Hepatocyte (in vitro differentiated cells): ENCODE results near the gene GPAM. TPM values are rescaled to one million over a fixed set of nuclear protein-coding genes. Genes with fewer than 3 reads are reported as not detected.

Experiments
- DNase-seq: peaks from one replicate; pipeline ENCODE4 v3.0.0-alpha.2; 2016; ENCODE audit warnings: low spot score
- H2AFZ ChIP-seq: fragments of 200-600 bp; sonication (generic); 2 replicates; pipeline ENCODE4 v1.6.0; 2016; ENCODE audit warnings: antibody characterized with exemption, mild to moderate bottlenecking
- H3K27ac ChIP-seq: fragments of 200-600 bp; sonication (generic); 2 replicates; pipeline ENCODE4 v1.5.1; 2016; ENCODE audit warnings: mild to moderate bottlenecking
- H3K27me3 ChIP-seq: fragments of 200-600 bp; sonication (generic); 2 replicates; pipeline ENCODE4 v1.6.1; 2016
- H3K36me3 ChIP-seq: fragments of 200-600 bp; sonication (generic); replicated peaks from 2 replicates; pipeline ENCODE4 v1.5.1; 2016; ENCODE audit warnings: low read depth; ENCODE audit not compliant: insufficient read depth
- H3K4me1 ChIP-seq: fragments of 200-600 bp; sonication (generic); 2 replicates; pipeline ENCODE4 v1.5.1; 2016; ENCODE audit warnings: mild to moderate bottlenecking, moderate library complexity; ENCODE audit not compliant: insufficient read depth
- H3K4me2 ChIP-seq: fragments of 200-600 bp; sonication (generic); 2 replicates; pipeline ENCODE4 v1.6.0; 2016
- H3K4me3 ChIP-seq: fragments of 200-600 bp; sonication (generic); 2 replicates; pipeline ENCODE4 v1.5.1; 2016; ENCODE audit warnings: mild to moderate bottlenecking
- H3K79me2 ChIP-seq: fragments of 200-600 bp; sonication (generic); 2 replicates; pipeline ENCODE4 v1.6.0; 2017; ENCODE audit warnings: mild to moderate bottlenecking
- H3K9me2 ChIP-seq: fragments of 200-600 bp; sonication (generic); replicated peaks from 2 replicates; pipeline ENCODE4 v1.6.0; 2017; ENCODE audit warnings: mild to moderate bottlenecking; ENCODE audit not compliant: insufficient read depth
- H3K9me3 ChIP-seq: fragments of 200-600 bp; sonication (generic); 2 replicates; pipeline ENCODE4 v1.5.1; 2016; ENCODE audit warnings: low read depth, mild to moderate bottlenecking
- H4K20me1 ChIP-seq: fragments of 200-600 bp; sonication (generic); 2 replicates; pipeline ENCODE4 v1.6.0; 2016; ENCODE audit warnings: mild to moderate bottlenecking; ENCODE audit not compliant: insufficient read depth, poor library complexity, severe bottlenecking
- EZH2 ChIP-seq: fragments of 200-600 bp; sonication (generic); IDR thresholded peaks from 2 replicates; pipeline ENCODE4 v1.6.1; 2016; ENCODE audit warnings: antibody characterized with exemption, mild to moderate bottlenecking, borderline replicate concordance
- EZH2phosphoT487 ChIP-seq: fragments of 200-600 bp; sonication (generic); IDR thresholded peaks from one replicate; pipeline ENCODE4 v1.6.1; 2018; ENCODE audit warnings: antibody characterized with exemption, mild to moderate bottlenecking, low read depth, moderate library complexity; ENCODE audit not compliant: unreplicated experiment, severe bottlenecking
- WGBS: methylation state at CpG from one replicate; pipeline ENCODE4 v1.1.6; 2016; ENCODE audit warnings: low lambda C conversion rate; ENCODE audit errors: missing lambda C conversion rate; 5-methylcytosine and 5-hydroxymethylcytosine counted together
- polyA plus RNA-seq: library from polyadenylated mRNA; unstranded; fragments of >200 nt; fragmentation: Nextera tagmentation; extraction: Ambion mirVana; gene quantifications from 2 replicates; pipeline ENCODE4 v1.2.1, GENCODE V29; 2016
- total RNA-seq: library from RNA; depleted of rRNA; stranded (reverse); fragments of >200 nt; gene quantifications from 2 replicates; pipeline ENCODE4 v1.2.3, GENCODE V29; 2014
- TF ChIP-seq, protein P1 (sequence below): fragments of 200-600 bp; sonication (generic); IDR thresholded peaks from 2 replicates; pipeline ENCODE4 v1.5.1; 2016; ENCODE audit warnings: antibody characterized with exemption, mild to moderate bottlenecking; ENCODE audit not compliant: poor library complexity

Gene GPAM
- total and polyA plus RNA-seq, 2 experiments from 2014 or later, result 7.8 to 49.2 TPM

DNA sequence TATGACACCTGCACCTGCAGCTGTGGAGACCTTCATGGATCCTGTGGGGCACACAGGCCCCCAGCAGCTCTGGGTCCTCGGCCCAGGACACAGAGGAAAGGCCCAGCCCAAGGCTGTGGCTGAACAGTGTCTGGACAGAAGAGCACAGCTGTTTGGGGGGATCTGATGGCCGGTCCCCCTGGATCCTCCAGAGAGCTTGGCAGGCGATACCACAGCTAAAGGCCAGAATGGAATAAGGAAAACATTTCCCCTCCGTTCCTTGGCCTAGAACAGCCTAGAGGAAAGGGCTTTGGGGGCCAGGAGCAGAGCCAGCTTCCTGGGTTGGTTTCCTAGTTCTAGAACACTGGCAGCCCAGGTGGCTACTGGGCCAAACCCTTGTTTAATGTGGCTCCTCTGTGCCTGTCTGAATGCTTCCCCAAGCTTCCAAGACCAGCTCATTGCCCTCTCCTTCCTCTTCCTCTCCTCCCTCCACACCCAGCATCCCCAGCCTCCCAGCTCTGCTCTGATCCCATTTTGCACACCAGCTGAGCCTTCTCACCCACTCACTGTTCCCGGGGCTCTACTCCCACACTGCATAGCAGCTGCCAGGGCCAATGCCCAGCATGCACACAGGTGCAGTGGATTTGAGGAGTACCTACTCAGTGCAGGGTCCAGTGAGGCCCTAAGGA, 46.9 kb downstream of the GPAM start:
- no peak for TF ChIP-seq EZH2
- no peak for TF ChIP-seq EZH2phosphoT487
- TF ChIP-seq, protein P1, sequence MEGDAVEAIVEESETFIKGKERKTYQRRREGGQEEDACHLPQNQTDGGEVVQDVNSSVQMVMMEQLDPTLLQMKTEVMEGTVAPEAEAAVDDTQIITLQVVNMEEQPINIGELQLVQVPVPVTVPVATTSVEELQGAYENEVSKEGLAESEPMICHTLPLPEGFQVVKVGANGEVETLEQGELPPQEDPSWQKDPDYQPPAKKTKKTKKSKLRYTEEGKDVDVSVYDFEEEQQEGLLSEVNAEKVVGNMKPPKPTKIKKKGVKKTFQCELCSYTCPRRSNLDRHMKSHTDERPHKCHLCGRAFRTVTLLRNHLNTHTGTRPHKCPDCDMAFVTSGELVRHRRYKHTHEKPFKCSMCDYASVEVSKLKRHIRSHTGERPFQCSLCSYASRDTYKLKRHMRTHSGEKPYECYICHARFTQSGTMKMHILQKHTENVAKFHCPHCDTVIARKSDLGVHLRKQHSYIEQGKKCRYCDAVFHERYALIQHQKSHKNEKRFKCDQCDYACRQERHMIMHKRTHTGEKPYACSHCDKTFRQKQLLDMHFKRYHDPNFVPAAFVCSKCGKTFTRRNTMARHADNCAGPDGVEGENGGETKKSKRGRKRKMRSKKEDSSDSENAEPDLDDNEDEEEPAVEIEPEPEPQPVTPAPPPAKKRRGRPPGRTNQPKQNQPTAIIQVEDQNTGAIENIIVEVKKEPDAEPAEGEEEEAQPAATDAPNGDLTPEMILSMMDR, result no peak
- Histone ChIP-seq H3K9me2 (no peaks in the 10 kb centered on the region), H4K20me1 (no peaks in the 10 kb centered on the region), H3K36me3 (no peaks in the 10 kb centered on the region), H3K79me2 (no peaks in the 10 kb centered on the region), H3K4me3 (no peak overlapping the region), H3K27ac (no peak overlapping the region), H3K27me3 (no peaks in the 10 kb centered on the region), H3K4me2 (no peak overlapping the region), H3K4me1 (no peaks in the 10 kb centered on the region), H2AFZ (no peak overlapping the region), H3K9me3 (no peaks in the 10 kb centered on the region)
- DNase-seq, result no peak
- 88% methylated on average over 5 of the region's 5 CpGs for WGBS

DNA sequence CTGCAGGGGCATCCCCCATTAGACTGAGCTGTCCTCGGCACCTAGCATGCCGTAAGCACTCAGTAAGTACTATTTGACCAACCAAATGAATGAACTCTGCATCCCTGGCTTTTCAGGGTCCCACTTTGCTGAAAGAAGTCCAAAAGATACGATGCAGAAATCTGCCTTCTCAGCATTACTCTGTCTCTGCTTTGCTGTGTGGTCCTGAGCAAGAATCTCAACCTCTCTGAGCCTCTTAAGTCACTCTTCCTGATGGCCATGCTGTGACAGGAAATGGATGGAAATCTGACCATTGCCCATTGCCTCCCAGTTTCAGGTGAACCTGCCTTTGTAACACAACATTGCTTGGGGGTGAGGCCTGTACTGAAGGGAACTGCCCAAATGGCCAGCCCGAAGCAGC, 48.0 kb downstream of the GPAM start:
- DNase-seq, result no peak
- H3K27me3 ChIP-seq, result no peaks in the 10 kb centered on the region
- WGBS, result 91% methylated on average over 4 of the region's 4 CpGs
- no peaks in the 10 kb centered on the region for H3K79me2 ChIP-seq
- H3K4me1 ChIP-seq, result no peaks in the 10 kb centered on the region
- H3K4me3 ChIP-seq, result no peak overlapping the region
- no peaks in the 10 kb centered on the region for H4K20me1 ChIP-seq
- H3K36me3 ChIP-seq, result no peaks in the 10 kb centered on the region
- no peaks in the 10 kb centered on the region for H3K9me2 ChIP-seq
- no peak overlapping the region for H3K27ac ChIP-seq
- H3K4me2 ChIP-seq, result no peak overlapping the region
- no peaks in the 10 kb centered on the region for H3K9me3 ChIP-seq
- no peak overlapping the region for H2AFZ ChIP-seq
- TF ChIP-seq, protein P1, result no peak
- TF ChIP-seq EZH2phosphoT487 (no peak), EZH2 (no peak)

DNA sequence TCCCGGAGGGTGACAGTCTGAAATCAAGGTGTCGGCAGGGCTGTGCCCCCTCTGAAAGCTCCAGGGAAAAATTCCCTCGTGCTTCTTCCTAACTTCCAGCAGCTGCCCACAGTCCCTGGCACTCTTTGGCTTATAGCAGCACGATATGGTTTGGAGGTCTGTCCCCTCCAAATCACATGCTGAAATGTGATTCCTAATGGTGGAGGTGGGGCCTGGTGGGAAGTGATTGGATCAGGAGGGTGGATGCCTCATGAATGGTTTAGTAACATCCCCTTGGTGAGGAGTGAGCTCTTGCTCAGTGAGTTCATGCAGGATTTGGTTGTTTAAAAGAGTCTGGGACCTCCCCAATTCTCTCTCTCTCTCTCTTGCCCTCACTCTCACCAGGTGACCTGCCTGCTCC, 51.1 kb downstream of the GPAM start:
- H3K4me2 ChIP-seq, result no peak overlapping the region
- H3K9me3 ChIP-seq, result no peaks in the 10 kb centered on the region
- H3K27me3 ChIP-seq, result no peaks in the 10 kb centered on the region
- H3K27ac ChIP-seq, result no peak overlapping the region
- no peaks in the 10 kb centered on the region for H3K36me3 ChIP-seq
- TF ChIP-seq EZH2phosphoT487 (no peak), EZH2 (no peak)
- TF ChIP-seq, protein P1, result no peak
- no peaks in the 10 kb centered on the region for H3K9me2 ChIP-seq
- H3K79me2 ChIP-seq, result no peaks in the 10 kb centered on the region
- 68% methylated on average over 4 of the region's 4 CpGs for WGBS
- no peak overlapping the region for H2AFZ ChIP-seq
- DNase-seq, result no peak
- no peaks in the 10 kb centered on the region for H3K4me1 ChIP-seq
- no peak overlapping the region for H3K4me3 ChIP-seq
- no peaks in the 10 kb centered on the region for H4K20me1 ChIP-seq
